ENCODE measurements around the gene WWTR1. TPM values are rescaled to one million over a fixed set of nuclear protein-coding genes. Genes with fewer than 3 reads are reported as not detected.

Gene WWTR1
- total RNA-seq, 1 experiment from 2014 or later = 24.4 TPM

- H3K4me2 ChIP-seq (ENCODE audit: insufficient read depth, insufficient read length, low read length) = peak overlapping the region; percentile 6
These were observed 27.0 kb downstream of the WWTR1 start for GRCh38 chr3:149630806-149631205.

More at GRCh38 chr3:149630806-149631205, 27.0 kb downstream of the WWTR1 start:
- Mint-ChIP-seq H3K4me1 (peaks cover 22 to 31% of the 10 kb centered on the region in 2 experiments), H3K27me3 (ENCODE audit: low read depth) (no peaks in the 10 kb centered on the region), H3K4me3 (no peak overlapping the region), H3K27ac (no peak overlapping the region), H3K36me3 (ENCODE audit: insufficient read depth in 1 of 3, low read depth in 3 of 3) (peaks cover 2 to 14% (median 12%) of the 10 kb centered on the region in 3 experiments; a peak in 4 of 7 replicates), H3K9me3 (no peaks in the 10 kb centered on the region; a peak in 1 of 5 replicates)
- H3K23ac ChIP-seq (ENCODE audit: insufficient read length, low read depth, low read length) = no peak overlapping the region
- H3K27ac ChIP-seq (ENCODE audit: insufficient read length, low read depth, low read length) = no peak overlapping the region
- H2AK5ac ChIP-seq (ENCODE audit: insufficient read length, low read length) = no peak overlapping the region
- no peak overlapping the region for H3K56ac ChIP-seq (ENCODE audit: insufficient read length, low read depth, low read length)
- peaks cover 4% of the 10 kb centered on the region for H3K79me1 ChIP-seq (ENCODE audit: insufficient read depth, low read depth, low read length, poor library complexity, severe bottlenecking)
- no peak overlapping the region for H2BK12ac ChIP-seq (ENCODE audit: insufficient read length, low read depth, low read length)
- no peak overlapping the region for H4K5ac ChIP-seq (ENCODE audit: insufficient read length, low read depth, low read length)
- H3K27me3 ChIP-seq (ENCODE audit: insufficient read depth, low read length) = no peaks in the 10 kb centered on the region
- TF ChIP-seq, protein P1, sequence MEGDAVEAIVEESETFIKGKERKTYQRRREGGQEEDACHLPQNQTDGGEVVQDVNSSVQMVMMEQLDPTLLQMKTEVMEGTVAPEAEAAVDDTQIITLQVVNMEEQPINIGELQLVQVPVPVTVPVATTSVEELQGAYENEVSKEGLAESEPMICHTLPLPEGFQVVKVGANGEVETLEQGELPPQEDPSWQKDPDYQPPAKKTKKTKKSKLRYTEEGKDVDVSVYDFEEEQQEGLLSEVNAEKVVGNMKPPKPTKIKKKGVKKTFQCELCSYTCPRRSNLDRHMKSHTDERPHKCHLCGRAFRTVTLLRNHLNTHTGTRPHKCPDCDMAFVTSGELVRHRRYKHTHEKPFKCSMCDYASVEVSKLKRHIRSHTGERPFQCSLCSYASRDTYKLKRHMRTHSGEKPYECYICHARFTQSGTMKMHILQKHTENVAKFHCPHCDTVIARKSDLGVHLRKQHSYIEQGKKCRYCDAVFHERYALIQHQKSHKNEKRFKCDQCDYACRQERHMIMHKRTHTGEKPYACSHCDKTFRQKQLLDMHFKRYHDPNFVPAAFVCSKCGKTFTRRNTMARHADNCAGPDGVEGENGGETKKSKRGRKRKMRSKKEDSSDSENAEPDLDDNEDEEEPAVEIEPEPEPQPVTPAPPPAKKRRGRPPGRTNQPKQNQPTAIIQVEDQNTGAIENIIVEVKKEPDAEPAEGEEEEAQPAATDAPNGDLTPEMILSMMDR (conservative IDR thresholded peaks at IDR 0.05) = no peak
- no peak overlapping the region for H3K14ac ChIP-seq (ENCODE audit: insufficient read depth, low read length)
- H4K91ac ChIP-seq (ENCODE audit: insufficient read length, low read depth, low read length) = no peak overlapping the region
- peaks cover 9% of the 10 kb centered on the region; the same call in 1 of the 2 replicates for H3K79me2 ChIP-seq (ENCODE audit: insufficient read depth, low read length)
- H2BK5ac ChIP-seq (ENCODE audit: insufficient read length, low read length) = no peak overlapping the region
- H4K8ac ChIP-seq (replicated peaks; ENCODE audit: insufficient read length, low read depth, low read length) = no peak overlapping the region
- H2BK120ac ChIP-seq (ENCODE audit: low read depth, low read length, poor library complexity, severe bottlenecking) = no peak overlapping the region
- H3T11ph ChIP-seq (ENCODE audit: low read length) = no peak overlapping the region
- H2AFZ ChIP-seq (ENCODE audit: low read length) = no peak overlapping the region
- H3K9ac ChIP-seq (ENCODE audit: extremely low read depth, insufficient read length, low read length) = no peak overlapping the region
- H2BK20ac ChIP-seq (ENCODE audit: low read depth, low read length, poor library complexity, severe bottlenecking) = no peak overlapping the region
- H2BK15ac ChIP-seq (ENCODE audit: low read depth, low read length) = no peak overlapping the region
- no peak overlapping the region for H3K18ac ChIP-seq (ENCODE audit: insufficient read length, low read depth, low read length)
- H3K4ac ChIP-seq (ENCODE audit: low read depth, low read length) = no peak overlapping the region
- H3K4me1 ChIP-seq (ENCODE audit: insufficient read depth, low read length) = no peaks in the 10 kb centered on the region; the same call in 1 of the 2 replicates
- no peaks in the 10 kb centered on the region for H3K9me3 ChIP-seq (ENCODE audit: control insufficient read depth, low read depth, low read length)
- no peaks in the 10 kb centered on the region for H4K20me1 ChIP-seq (ENCODE audit: control insufficient read depth, insufficient read depth, insufficient read length)
- DNase-seq = no peak
- no peaks in the 10 kb centered on the region for H3K23me2 ChIP-seq (ENCODE audit: insufficient read length, low read depth, low read length, poor library complexity, severe bottlenecking)
- no CpG with 5 or more reads among the region's 1 CpG for WGBS (ENCODE audit: extremely low coverage, insufficient read length, low lambda C conversion rate)
